ENCODE results near the gene PER2. TPM values are rescaled to one million over a fixed set of nuclear protein-coding genes. Genes with fewer than 3 reads are reported as not detected.
"Not testable (repeated sequence)": the region's sequence is repeated elsewhere in the genome, so short reads cannot be mapped to it uniquely, and the experiment has no call there.

PER2 gene
- total and polyA plus RNA-seq, 12 donors = 1.3 to 11.4 (median 4.8) TPM

DNA sequence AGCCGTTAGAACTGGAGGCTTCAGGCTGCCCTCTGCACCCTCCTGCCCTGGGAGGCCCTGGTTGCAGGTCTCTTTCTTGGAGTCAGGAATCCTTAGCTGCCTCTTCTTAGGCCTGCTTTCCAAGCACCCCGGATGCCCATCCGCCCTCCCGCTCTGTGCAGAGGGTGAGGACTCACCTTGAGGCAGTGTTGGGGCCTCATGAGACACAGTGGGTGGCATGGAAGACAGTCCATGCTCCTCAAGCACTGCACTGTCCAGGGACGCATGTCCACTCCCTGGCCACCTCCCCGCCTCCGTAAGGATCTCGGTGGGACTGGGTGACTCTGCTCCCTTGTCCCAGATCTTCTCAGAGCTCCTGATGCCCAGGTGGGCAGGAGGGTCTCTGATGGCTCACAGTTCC lies 26.2 kb upstream of the PER2 start:
- H3K27me3 ChIP-seq = no peaks in the 10 kb centered on the region
- intact Hi-C loops (cut with DNase I) = no loop called here
- no peaks in the 10 kb centered on the region for H3K36me3 ChIP-seq (replicated peaks in 1 of 2)
- DNase-seq = no peak
- WGBS, 4 donors = 88 to 96% (median 92%) methylated on average over 4 to 8 of the region's 8 CpGs
- no peak overlapping the region for H3K4me3 ChIP-seq
- H3K4me1 ChIP-seq (replicated peaks in 1 of 2) = peaks cover 0 to 3% of the 10 kb centered on the region in 2 donors
- H3K27ac ChIP-seq = no peak overlapping the region
- H3K9me3 ChIP-seq (replicated peaks in 1 of 3) = no peaks in the 10 kb centered on the region
- TF ChIP-seq POLR2A (IDR thresholded peaks at IDR 0.05) = no peak

DNA sequence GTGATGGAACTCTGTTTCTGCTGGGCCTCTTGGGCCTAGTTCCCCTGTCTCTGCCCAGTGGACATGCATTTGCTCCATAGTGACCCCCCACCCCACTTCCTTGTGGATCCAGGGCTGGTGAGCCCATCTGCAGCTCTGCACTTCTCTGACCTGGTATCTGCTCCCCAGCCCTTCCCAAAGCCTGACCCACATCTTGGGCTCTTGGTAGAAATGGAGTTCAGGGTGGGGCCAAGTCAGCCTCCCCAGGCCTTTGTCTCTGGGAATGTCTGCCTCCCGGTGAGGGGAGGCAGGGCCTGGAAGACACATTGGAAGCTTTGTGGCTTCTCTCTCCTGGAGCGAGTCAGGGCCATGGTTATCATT lies 25.6 kb upstream of the PER2 start:
- intact Hi-C loops (cut with DNase I) = no loop called here
- TF ChIP-seq POLR2A (IDR thresholded peaks at IDR 0.05) = no peak
- peak in 1 of 7 donors; percentile 3 for DNase-seq

DNA sequence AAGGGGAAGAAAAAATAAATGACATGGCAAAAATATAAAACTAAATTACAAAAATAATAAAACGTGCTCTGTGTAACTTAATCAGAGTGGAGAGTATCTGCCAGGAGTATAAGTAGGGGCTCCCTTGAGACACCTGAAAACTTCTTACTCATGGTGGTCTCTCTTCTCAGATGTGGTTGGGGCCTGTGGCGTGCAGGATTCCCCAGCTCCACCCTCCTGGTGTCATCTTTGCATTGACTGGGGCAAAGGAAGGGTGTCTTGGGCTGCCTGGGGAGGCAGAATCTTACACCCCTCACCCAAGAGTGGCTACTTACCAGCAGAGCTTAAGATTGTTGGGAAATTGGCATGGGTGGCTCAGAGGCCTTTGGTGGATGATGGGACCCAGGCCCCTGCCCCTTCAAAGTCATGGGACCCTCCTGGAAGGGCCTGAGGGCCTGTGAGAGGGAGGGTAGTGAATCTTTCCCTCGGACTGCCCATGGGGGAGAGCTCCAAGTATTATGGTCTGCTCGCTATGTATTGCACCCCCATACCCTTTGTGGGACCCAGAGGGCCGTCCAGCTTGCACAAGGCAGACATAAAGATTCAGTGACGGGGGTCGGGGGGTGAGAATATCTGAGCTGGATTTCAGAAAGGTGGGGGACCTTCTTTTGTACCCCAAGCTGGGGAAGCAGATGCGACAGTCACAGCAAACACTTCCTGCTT lies 25.0 kb upstream of the PER2 start:
- no peak for TF ChIP-seq POLR2A (IDR thresholded peaks at IDR 0.05)
- TF ChIP-seq, protein P1, sequence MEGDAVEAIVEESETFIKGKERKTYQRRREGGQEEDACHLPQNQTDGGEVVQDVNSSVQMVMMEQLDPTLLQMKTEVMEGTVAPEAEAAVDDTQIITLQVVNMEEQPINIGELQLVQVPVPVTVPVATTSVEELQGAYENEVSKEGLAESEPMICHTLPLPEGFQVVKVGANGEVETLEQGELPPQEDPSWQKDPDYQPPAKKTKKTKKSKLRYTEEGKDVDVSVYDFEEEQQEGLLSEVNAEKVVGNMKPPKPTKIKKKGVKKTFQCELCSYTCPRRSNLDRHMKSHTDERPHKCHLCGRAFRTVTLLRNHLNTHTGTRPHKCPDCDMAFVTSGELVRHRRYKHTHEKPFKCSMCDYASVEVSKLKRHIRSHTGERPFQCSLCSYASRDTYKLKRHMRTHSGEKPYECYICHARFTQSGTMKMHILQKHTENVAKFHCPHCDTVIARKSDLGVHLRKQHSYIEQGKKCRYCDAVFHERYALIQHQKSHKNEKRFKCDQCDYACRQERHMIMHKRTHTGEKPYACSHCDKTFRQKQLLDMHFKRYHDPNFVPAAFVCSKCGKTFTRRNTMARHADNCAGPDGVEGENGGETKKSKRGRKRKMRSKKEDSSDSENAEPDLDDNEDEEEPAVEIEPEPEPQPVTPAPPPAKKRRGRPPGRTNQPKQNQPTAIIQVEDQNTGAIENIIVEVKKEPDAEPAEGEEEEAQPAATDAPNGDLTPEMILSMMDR (IDR thresholded peaks at IDR 0.05) = no peak
- no peaks in the 10 kb centered on the region for H3K36me3 ChIP-seq (replicated peaks in 1 of 2)
- intact Hi-C loops (cut with DNase I) = no loop called here
- H3K4me3 ChIP-seq = no peak overlapping the region
- no peak for DNase-seq
- H3K4me1 ChIP-seq (replicated peaks in 1 of 2) = no peaks in the 10 kb centered on the region
- no peak overlapping the region for H3K27ac ChIP-seq
- no peaks in the 10 kb centered on the region for H3K9me3 ChIP-seq (replicated peaks in 1 of 3)
- H3K27me3 ChIP-seq = no peaks in the 10 kb centered on the region
- WGBS, 4 donors = 83 to 89% (median 86%) methylated on average over 8 of the region's 8 CpGs

More for the DNA sequence above, 25.6 kb upstream of the PER2 start:
- H3K27ac ChIP-seq = no peak overlapping the region
- no peaks in the 10 kb centered on the region for H3K4me1 ChIP-seq (replicated peaks in 1 of 2)
- H3K9me3 ChIP-seq (replicated peaks in 1 of 3) = no peaks in the 10 kb centered on the region
- no peaks in the 10 kb centered on the region for H3K36me3 ChIP-seq (replicated peaks in 1 of 2)
- no peaks in the 10 kb centered on the region for H3K27me3 ChIP-seq
- 76 to 88% (median 86%) methylated on average over 2 of the region's 2 CpGs for WGBS, 4 donors
- no peak overlapping the region for H3K4me3 ChIP-seq

DNA sequence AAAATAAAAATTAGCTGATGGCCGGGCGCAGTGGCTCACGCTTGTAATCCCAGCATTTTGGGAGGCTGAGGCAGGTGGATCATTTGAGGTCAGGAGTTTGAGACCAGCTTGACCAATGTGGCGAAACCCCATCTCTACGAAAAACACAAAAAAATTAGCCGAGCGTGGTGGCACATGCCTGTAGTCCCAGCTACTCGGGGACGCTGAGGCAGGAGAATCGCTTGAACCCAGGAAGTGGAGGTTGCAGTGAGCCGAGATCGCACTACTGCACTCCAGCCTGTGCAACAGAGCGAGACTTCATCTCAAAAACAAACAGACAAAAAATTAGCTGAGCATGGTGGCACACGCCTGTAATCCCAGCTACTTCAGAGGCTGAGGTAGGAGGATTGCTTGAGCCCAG lies 22.3 kb upstream of the PER2 start:
- WGBS, 4 donors = 82 to 92% (median 86%) methylated on average over 14 of the region's 14 CpGs
- H3K4me3 ChIP-seq; H3K27ac ChIP-seq; DNase-seq; H3K36me3 ChIP-seq (replicated peaks in 1 of 2); H3K9me3 ChIP-seq (replicated peaks in 1 of 3); intact Hi-C loops (cut with DNase I); H3K27me3 ChIP-seq; H3K4me1 ChIP-seq (replicated peaks in 1 of 2): not testable (repeated sequence)

DNA sequence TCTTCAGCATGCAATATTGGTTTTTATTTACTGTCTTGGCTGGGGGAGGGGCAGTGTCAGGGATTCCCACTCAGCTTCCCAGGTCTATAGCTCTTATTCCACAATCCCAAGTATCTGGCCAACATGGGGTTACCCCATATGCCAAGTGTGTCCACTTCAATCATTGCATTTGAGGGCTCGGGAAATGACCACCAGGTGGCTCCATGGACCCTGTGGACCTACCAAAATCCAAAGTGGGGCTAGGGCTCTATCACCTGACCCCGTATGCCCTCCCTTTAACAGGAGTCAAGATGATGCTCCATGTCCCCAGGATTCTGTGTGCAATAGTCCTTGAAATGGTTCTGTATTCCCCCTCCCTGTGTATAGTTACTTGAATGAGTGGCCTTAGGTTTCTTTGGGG lies 19.8 kb upstream of the PER2 start:
- WGBS, 4 donors = 54 to 79% (median 71%) methylated on average over 2 of the region's 2 CpGs
- H3K36me3 ChIP-seq (replicated peaks in 1 of 2) = no peaks in the 10 kb centered on the region

DNA sequence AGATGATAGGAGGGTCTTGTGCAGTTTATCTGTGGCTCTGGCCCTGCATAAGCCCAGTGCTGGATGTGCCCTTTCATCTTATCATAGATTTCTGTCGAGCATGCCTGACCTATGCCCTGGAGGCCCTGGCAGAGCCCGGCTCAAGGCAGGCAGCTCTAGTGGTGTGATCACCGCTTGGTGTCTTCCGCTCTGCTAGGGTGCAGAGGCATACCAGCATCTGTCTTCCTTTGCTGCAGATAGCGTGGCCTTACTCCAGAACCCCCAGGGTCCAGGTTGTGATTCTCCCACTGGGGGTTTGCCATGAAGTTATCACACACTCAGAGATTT lies 18.2 kb upstream of the PER2 start:
- H3K4me1 ChIP-seq (replicated peaks in 1 of 2) = no peaks in the 10 kb centered on the region
- H3K27me3 ChIP-seq = no peaks in the 10 kb centered on the region
- no peak for TF ChIP-seq POLR2A (IDR thresholded peaks at IDR 0.05)
- TF ChIP-seq, protein P1 (IDR thresholded peaks at IDR 0.05) = no peak
- H3K4me3 ChIP-seq = no peak overlapping the region
- no peak for DNase-seq
- intact Hi-C loops (cut with DNase I) = no loop called here
- H3K27ac ChIP-seq = no peak overlapping the region
- H3K9me3 ChIP-seq (replicated peaks in 1 of 3) = no peaks in the 10 kb centered on the region
- H3K36me3 ChIP-seq (replicated peaks in 1 of 2) = no peaks in the 10 kb centered on the region
- 76 to 94% (median 80%) methylated on average over 5 of the region's 5 CpGs for WGBS, 4 donors

More for the DNA sequence above, 19.8 kb upstream of the PER2 start:
- Histone ChIP-seq H3K4me3 (no peak overlapping the region), H3K9me3 (replicated peaks in 1 of 3) (no peaks in the 10 kb centered on the region), H3K27me3 (no peaks in the 10 kb centered on the region), H3K27ac (no peak overlapping the region), H3K4me1 (replicated peaks in 1 of 2) (no peaks in the 10 kb centered on the region)
- TF ChIP-seq, protein P1 (IDR thresholded peaks at IDR 0.05) = no peak
- intact Hi-C loops (cut with DNase I) = no loop called here
- no peak for DNase-seq
